GM19372 (cell line): ENCODE data around the gene LNX1.

Source experiments
- ATAC-seq: cut with Tn5 transposase; IDR thresholded peaks from one replicate; pipeline ENCODE4 v1.9.1; 2021; ENCODE audit warnings: mild to moderate bottlenecking, low read depth, moderate library complexity; ENCODE audit not compliant: unreplicated experiment

The LNX1 gene

GRCh38 chr4:53505947-53506346 lies 85.3 kb downstream of the LNX1 start:
- ATAC-seq, result no peak

DNA sequence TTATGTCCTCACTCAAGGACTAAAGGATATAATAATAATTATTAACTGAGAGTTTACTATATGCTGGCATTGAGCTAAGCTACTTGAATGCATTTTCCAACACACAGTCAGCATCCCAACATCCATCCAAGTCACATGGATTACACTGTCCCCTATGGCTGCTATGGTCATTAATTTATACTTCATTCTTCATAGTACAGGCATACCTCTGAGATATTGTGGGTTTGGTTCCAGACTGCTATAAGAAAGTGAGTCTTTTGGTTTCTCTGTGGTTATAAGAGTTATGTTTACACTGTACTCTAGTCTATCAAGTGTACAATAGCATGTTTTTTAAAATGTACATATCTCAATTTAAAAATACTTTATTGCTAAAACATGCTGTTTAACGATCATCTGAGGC lies 89.2 kb downstream of the LNX1 start:
- ATAC-seq, result no peak

- no peak for ATAC-seq
Measured at GRCh38 chr4:53501561-53501960, 89.7 kb downstream of the LNX1 start.

DNA sequence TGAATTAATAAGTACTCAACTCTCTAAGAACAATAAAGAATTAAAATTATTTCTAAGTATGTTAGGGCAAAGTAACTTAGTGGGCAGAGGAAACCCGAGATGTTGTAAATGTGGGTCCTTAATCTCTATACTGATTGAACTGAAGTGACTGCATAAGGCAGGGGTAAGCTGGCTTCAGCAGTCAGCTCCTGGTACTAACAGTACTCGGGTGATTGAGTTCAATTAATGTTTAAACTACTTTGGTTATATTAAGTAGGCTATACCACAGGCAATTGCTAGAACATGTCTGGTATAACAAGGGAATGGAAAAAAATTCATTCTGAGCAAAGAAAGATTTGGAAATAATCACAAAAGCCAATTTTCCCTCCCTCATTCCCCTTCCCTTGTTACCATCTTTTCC lies 90.7 kb downstream of the LNX1 start:
- ATAC-seq, result no peak

GRCh38 chr4:53499791-53500190 lies 91.5 kb downstream of the LNX1 start:
- no peak for ATAC-seq

GRCh38 chr4:53498706-53499105 lies 92.6 kb downstream of the LNX1 start:
- ATAC-seq, result no peak

DNA sequence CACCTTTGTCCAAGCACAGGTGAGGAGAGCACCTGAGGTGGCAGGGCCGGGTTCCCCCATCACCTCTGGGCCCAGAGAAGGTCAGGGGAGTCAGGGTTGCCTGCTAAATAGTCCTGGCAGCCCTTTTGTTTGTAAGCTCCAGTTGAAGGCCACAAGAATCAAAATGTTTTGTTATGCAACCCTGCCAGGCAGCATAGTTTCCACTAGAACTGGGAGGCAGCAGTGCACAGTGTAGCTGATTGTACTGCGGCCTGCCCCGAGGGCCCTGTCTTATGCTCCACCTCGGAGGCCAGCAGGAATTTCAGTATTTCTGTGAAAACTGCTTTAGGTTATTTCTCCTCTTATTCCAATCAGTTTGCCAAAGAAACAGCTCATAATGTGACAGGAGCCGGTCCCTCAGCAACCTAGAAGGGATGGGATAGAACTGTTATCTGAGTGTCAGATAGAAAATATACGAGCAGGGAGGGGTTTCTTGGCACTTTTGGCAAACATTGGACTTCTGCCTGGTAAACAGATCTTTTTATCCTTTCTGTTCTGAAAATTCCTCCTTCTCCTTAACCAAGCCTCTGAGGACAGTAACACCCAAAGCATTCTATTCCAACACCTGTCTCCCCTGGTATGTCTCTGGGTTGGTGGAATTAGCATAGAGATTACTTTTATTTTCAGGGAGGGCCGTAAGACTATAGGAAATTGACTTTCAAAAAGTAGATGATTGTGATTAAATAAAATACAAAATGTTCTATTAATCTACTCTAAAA lies 93.6 kb downstream of the LNX1 start:
- ATAC-seq, result no peak

DNA sequence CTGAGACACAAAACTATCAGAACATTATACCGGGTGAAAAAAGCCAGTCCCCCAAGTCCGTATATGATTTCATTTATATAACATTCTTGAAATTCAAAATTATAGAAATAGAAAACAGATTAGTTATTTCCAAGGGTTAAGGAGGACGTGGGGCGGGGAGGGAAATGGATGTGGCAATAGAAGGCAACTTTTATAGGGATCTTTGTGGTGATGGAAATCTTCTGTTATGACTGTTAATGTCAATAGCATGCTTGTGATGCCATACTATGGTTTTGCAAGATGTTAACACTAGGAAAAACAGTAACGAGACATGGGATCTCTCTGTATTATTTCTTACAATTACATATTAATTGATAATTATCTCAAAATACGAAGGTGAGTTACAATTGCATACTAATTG lies 96.4 kb downstream of the LNX1 start:
- ATAC-seq, result no peak

DNA sequence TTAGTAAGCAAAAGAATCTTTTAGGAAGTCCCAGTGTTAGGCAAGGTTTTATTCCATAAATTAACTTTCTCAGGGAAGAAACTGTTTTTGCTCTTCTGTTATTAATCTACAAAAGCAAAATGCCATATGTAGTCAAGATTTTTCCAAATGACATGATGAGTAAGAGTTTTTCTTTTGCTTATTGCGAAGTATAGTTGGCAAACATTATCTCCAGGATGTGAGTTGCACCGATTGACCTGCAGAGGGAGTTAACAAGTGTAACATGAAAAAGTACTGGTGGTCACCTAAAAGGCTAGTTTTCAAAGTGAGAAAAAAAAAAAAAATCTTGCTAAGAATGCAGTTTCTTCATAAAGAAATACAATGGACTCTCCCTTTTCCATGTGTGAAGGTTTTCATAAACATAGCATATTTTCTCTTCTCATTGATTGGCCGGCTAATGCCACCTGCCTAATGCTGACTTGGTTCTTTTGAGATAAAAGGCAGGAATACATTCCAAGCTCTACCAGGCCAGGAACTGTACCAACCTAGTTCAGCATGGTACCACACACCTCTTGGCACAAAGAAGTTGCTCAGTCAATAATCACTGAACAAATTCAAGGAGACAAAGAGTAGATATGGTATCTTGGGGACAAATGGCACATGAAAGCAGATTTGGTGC lies 100.2 kb downstream of the LNX1 start:
- no peak for ATAC-seq

GRCh38 chr4:53490161-53490956 lies 100.9 kb downstream of the LNX1 start:
- ATAC-seq, result no peak

GRCh38 chr4:53489279-53489889 lies 101.9 kb downstream of the LNX1 start:
- ATAC-seq, result no peak

- ATAC-seq, result no peak
Measured at GRCh38 chr4:53487766-53488165, 103.5 kb downstream of the LNX1 start.

DNA sequence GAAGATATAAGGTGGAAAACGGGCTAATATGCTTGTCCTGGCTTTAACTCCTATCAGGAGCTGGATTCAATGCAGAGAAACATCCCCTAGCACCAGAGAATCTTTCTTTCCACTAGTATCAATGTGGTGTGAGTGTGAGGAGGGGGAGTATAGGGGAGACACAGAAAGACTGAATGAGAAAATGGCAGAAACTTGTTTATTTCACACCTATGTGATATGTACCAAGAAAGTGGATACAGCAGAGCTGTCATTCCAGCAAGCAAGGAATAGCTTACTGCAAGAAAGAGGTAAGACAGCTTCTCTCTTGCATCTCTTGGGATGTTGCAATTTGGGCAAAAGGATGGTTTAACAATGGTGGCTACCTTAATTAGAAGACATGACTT lies 105.6 kb downstream of the LNX1 start:
- no peak for ATAC-seq

GRCh38 chr4:53484911-53485657 lies 106.2 kb downstream of the LNX1 start:
- ATAC-seq, result no peak

DNA sequence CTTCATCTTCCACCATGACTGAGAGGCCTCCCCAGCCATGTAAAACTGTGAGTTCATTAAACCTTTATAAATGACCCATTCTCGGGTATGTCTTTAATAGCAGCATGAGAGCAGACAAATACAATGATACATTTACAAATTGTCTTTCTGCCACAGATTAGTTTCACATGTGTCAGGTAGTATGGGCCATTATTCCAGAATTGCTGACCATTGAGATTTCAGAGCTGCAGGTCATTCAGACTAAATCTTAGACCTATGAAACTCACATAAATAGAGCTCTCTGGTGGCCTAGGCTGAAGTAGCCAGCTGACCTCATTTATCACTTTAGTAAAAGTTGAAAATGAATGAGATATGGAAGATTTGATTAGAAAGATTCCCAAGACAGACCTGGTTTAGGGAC lies 108.0 kb downstream of the LNX1 start:
- no peak for ATAC-seq

DNA sequence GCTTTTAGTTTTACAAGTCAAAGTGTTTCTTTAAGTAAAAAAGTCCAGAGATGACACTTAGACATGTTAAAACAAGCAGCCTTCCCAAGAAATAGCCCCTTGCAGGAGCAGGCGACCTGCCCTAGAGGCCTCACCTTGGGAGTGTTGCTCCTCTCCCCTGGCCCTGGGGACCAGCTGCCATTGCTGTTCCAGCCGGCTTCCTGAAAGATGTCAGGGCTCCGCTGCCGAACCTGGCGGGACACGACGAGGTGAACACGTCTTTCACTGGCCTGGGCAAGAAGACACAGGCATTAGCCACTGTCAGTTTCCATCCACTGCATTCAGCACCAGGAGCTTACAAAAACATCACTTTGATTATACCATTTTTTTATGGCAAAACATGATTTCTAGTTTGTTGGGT lies 109.7 kb downstream of the LNX1 start:
- ATAC-seq, result no peak

DNA sequence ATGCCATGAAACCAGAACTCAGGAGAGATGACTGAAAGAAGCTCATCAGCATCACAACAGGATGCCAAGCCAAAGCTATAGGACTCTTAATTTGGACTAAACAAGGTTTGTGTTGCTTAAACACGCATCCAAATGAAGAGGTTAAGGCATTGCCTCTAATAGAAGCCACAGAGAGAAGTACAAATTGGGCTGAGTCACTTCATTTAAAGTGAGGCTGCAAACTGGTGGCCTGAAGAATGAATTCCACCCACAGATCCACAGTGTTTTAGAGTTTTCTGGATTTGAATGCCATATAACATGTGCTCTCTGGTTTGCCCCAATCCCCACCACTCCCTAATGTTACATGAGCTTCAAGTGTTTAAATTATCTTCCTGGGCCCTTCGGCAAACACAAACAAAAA lies 110.4 kb downstream of the LNX1 start:
- ATAC-seq, result no peak

DNA sequence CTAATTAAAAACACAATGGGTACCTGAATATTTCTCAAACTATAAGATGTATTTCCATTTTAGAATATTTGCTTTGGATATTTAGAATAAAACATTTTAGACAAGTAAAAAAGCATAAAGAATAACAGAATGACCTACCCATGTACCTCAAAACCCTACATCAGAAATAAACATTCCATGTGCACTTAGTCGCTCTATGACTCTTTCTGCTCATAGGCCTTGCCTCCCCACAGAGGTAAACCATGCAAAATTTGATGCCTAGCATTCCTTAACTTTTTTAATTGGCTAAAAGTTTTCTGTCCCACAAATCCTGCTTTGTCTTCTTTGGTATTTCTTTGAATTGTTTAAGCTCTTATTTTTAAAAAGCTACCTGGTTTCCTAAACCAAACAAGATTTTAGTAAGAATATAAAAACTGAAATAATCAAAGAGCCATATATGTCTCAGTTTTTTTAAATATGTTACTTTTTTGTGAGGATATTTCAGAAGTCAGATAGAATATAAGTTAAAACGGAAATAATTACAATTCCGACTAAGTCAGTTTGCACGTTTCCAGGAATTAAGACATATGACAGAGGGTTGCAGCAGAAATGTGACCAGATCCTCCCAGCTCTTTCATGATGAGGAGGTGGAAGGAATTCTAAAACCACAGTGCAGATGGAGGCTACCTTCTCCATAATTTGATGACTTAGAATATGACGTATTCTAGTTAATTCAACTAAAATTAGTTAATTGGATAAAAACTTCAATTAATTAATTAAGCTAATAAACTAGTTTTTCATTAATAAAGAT lies 111.4 kb downstream of the LNX1 start:
- no peak for ATAC-seq

DNA sequence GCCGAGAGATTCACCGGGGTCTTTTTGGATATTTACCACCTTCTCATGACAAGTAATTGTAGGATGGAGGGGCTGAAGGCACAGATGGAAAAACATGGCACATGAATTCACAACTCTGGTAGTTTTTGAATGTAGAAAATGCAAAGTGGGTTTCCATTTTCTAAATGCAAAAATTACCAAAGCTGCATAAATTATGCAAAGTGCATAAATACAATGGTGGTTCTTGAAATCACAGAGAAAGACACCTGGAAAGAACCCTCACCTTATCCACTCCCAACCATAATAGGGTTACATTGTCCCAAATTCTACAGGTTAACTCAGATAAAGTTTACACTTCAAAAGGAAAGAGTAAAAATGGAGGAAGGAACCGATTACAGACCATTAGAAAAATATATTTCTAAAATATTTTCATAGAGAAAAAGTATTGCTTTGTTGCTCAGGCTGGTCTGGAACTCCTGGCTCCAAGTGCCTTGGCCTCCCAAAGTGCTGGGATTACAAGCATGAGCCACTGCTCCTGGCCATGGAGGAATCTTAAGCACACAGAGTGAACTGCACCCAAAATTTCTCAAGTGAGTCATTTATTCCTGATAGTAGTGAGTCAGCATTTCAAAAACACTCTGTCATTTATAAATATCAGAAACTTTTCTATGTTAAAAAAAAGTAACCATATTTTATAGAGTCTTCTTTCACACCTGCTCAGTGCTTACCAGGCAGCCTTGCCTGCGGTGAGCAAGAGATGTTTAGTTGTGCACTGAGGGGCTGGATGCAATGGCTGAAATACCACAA lies 112.4 kb downstream of the LNX1 start:
- ATAC-seq, result no peak
